Suppressor macrophage treated with lipopolysaccharide for 4 hours (primary cell): ENCODE measurements around the gene RERG.
"Not testable (repeated sequence)": the region's sequence is repeated elsewhere in the genome, so short reads cannot be mapped to it uniquely, and the experiment has no call there.

Experiments
- DNase-seq: peaks from one replicate; pipeline ENCODE4 v3.0.0-alpha.2; 2020

RERG gene

GRCh38 chr12:15220915-15221885, at the start of gene RERG:
Gene RERG, minus strand, starts transcription at chr12:15221417. Its CDS starts 3,928 bp downstream, at chr12:15217489.
- peak; percentile 83 for DNase-seq

GRCh38 chr12:15270591-15270990, 49.4 kb upstream of the RERG start:
- DNase-seq: no peak

GRCh38 chr12:15268927-15269552, 47.8 kb upstream of the RERG start:
- peak; percentile 68 for DNase-seq

- no peak for DNase-seq
Observed at GRCh38 chr12:15268309-15268708, 47.1 kb upstream of the RERG start.

DNA sequence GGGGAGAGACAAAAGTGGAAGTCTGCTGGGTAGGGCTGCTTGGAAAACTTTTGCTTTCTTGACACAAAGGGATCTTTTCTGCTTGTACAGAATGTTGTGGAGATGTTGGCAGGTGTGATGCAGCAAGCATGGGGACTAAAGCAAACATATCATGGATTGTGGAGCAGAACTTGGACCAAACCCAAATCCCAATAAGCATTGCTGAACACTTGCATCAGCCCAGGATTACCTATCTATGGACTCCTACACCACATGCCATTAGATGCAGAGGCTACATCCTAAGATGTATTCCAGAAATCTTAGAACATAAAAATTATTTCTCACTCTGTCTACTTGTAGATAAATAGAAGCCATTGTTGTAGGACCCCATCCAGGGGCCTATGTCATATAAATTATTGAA, 44.7 kb upstream of the RERG start:
- no peak for DNase-seq

- peak; percentile 73 for DNase-seq
Observed at GRCh38 chr12:15256761-15257160, 35.5 kb upstream of the RERG start.

- DNase-seq: no peak
Observed at GRCh38 chr12:15253990-15254389, 32.8 kb upstream of the RERG start.

GRCh38 chr12:15244926-15245325, 23.7 kb upstream of the RERG start:
- DNase-seq: no peak

DNA sequence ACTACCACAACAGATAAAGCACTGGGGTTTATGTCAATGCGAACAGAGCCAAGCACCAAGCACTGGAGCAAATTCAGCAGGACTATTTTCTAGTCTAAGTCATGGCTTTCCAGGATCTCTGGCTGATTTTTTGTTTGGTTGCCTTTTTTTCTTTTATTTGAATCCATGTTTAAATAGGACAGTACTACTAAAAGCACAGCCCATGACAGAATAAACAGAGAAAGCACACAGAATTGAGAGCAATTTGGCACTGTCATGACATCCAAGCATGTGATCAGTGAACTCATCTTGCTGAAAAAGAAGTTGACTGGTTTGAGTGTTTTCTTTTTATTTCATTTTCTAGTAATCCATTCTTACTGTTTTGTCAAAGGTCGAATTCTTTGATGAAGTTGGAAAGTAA, 23.1 kb upstream of the RERG start:
- DNase-seq: no peak

DNA sequence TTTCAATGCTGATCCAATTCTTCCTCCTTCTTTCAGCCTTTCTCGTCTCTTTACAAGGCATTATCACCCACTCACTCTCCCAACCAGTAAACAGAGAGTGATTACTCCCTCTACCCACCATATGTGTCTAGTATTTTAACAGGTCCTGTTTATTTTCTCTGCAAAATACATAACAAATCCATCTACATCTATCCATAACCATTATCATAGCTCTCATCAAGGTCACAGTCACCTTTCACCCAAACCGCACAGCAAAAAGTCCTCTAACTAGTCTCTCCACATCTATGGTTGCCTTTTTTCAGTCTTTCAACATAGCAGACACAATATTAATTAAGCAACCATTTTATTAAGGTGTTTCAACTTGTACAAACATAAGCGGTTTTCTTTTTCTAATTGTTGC, 21.9 kb upstream of the RERG start:
- DNase-seq: no peak

GRCh38 chr12:15240898-15241297, 19.7 kb upstream of the RERG start:
- DNase-seq: no peak

- DNase-seq: no peak
Observed at GRCh38 chr12:15234508-15234907, 13.3 kb upstream of the RERG start.

- no peak for DNase-seq
Observed at GRCh38 chr12:15234011-15234410, 12.8 kb upstream of the RERG start.

- no peak for DNase-seq
Observed at GRCh38 chr12:15232959-15233358, 11.7 kb upstream of the RERG start.

- DNase-seq: no peak
Observed at GRCh38 chr12:15231493-15231892, 10.3 kb upstream of the RERG start.

DNA sequence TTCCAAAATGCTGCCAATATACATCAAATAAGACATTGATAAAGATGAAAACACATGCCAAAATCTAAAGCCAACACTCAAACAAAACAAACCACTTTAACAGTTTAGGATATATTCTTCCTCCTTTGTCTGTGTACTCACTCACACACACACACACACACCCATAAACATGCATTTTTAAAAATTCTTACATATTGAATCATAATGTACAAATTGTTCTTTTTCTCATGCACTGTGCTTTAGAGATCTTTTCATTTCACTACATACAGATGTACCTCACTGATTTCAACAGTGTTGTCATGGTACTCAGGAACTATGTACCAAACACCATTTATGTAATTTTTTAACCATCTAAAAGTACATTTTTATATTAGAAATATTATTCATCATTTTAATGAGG, 9.5 kb upstream of the RERG start:
- no peak for DNase-seq

- DNase-seq: no peak
Observed at GRCh38 chr12:15230137-15230536, 8.9 kb upstream of the RERG start.

- DNase-seq: peak; percentile 54
Observed at GRCh38 chr12:15227004-15227679, 5.9 kb upstream of the RERG start.

- DNase-seq: not testable (repeated sequence)
Observed at GRCh38 chr12:15225863-15226218, 4.6 kb upstream of the RERG start.

- DNase-seq: no peak
Observed at GRCh38 chr12:15225136-15225862, 4.1 kb upstream of the RERG start.

DNA sequence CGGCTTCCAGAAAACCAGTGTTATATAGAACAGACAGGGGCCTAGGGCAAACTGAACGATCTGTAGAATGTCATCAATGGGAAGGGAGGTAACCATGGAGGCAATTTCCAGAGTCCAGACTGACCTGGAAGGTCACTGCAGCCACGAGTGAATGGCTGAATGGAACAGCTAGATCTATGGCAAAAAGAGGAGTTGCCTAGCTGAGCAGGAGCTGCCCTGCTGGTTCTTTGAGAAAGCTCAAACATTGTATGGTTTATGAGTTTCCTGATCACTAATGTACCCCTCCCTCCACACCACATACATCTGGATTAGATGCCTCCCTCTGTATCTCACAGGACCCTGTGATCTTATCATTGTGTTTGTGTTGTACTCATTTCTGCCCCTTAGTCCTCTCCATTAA, 1.0 kb upstream of the RERG start:
- DNase-seq: no peak

DNA sequence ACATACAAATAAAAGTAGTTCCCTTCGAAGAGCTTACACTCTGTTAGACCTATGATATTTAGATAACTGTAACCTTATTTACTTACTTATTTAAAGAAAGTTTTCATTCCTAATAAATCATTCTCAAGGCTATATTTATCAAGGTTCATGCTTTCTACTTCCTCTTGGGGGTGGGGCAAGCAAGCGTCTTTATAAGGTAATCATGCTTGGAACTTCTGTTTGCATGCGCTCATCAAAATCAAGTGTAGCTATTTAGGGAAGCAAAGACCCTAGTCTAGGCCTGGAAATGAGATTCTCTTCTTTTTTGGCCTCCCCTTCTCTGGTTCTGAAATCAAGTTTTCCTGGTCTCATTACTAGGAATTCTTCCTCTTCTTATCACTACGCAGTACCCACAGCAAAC, 766 bp downstream of the RERG start:
- DNase-seq: no peak

DNA sequence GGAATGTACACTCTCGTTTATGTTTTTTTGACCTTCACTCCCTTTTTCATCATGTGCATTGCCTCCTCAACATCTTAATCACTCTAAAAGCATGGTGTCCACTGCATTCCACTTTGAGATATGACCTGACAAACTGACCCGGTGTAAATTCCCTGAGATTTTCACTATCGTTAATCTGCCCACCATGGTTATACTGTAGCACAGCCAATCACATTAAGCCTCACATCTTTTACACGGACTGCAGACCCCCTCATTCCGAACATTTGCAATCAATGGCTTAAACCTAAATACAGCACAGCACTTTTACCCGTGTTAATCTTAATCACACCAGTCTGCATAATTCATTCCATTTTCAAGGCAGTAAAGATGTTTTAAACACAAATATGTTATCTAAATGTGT, 2.4 kb downstream of the RERG start:
- no peak for DNase-seq
